ENCODE results near the gene RPS10. TPM values are rescaled to one million over a fixed set of nuclear protein-coding genes. Genes with fewer than 3 reads are reported as not detected.

The RPS10 gene
- total and polyA plus RNA-seq, 2 of the 8 experiments (the other 6 are each of a cell fraction or from before 2014, with no cell fraction given) = 2,408 to 11,142 TPM

DNA sequence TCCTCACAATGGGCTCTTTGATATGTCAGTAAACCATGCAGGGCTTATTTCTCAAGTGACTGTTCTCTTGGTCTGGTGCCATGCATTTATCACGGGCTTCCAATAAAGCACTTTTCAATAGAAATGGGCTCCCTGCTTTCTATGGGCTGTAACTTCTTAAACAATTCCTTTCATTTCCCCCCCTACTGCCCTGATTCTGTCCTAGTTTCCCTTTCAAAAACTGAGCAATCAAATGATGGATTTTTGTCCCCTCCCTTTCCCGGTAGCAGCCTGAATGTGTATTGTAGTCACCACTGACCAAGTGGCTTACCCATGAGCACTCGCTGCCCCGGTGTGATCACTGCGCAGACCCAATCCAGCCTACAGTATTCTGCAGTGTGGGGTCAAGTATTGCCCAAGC, 13.9 kb downstream of the RPS10 start:
- Histone ChIP-seq H3K56ac (replicated peaks; ENCODE audit: insufficient read length, low read depth, low read length) (no peak overlapping the region), H3K9me3 (ENCODE audit: insufficient read depth in 2 of 2, low read depth in 1 of 2, low read length in 1 of 2) (no peaks in the 10 kb centered on the region), H2BK120ac (replicated peaks; ENCODE audit: low read depth, low read length) (no peak overlapping the region), H3K79me2 (ENCODE audit: control insufficient read depth in 1 of 2, insufficient read depth in 2 of 2, low read length in 2 of 2) (no peaks in the 10 kb centered on the region), H3K18ac (ENCODE audit: extremely low read depth, low read length) (no peak overlapping the region; the same call in 1 of the 2 replicates), H3K27ac (ENCODE audit: low read depth, low read length) (no peak overlapping the region), H3K36me3 (ENCODE audit: control insufficient read depth in 2 of 4, insufficient read depth in 4 of 4, low read length in 3 of 4) (peaks cover under 1 to 18% (median 9%) of the 10 kb centered on the region in 4 experiments), H3K4me3 (ENCODE audit: extremely low read depth in 1 of 4, insufficient read depth in 2 of 4, low read depth in 3 of 4, low read length in 4 of 4) (no peak overlapping the region), H4K5ac (ENCODE audit: insufficient read length, low read depth, low read length) (no peak overlapping the region), H4K91ac (replicated peaks; ENCODE audit: insufficient read length, low read length) (no peak overlapping the region), H2BK20ac (ENCODE audit: low read length) (no peak overlapping the region), H2BK5ac (ENCODE audit: low read depth, low read length) (no peak overlapping the region), H2AFZ (ENCODE audit: low read length) (no peak overlapping the region), H3K23me2 (ENCODE audit: low read depth, low read length) (no peaks in the 10 kb centered on the region), H3K4me2 (ENCODE audit: insufficient read depth in 1 of 2, low read depth in 2 of 2, low read length in 2 of 2) (no peak overlapping the region), H3K79me1 (ENCODE audit: low read depth, low read length) (no peaks in the 10 kb centered on the region), H3K23ac (ENCODE audit: insufficient read length) (no peak overlapping the region), H3K4ac (replicated peaks; ENCODE audit: insufficient read length, low read depth, low read length) (no peak overlapping the region), H4K8ac (ENCODE audit: extremely low read depth, insufficient read depth, low read length) (no peak overlapping the region), H2BK15ac (ENCODE audit: low read length) (no peak overlapping the region), H2AK5ac (ENCODE audit: low read depth, low read length) (no peak overlapping the region), H4K20me1 (replicated peaks in 1 of 2; ENCODE audit: control insufficient read depth in 1 of 2, insufficient read depth in 2 of 2, low read length in 2 of 2) (peaks cover 3 to 14% of the 10 kb centered on the region in 2 experiments), H3K14ac (ENCODE audit: insufficient read length) (no peak overlapping the region), H2BK12ac (ENCODE audit: low read depth, low read length) (no peak overlapping the region), H3K9ac (replicated peaks in 1 of 4; ENCODE audit: extremely low read depth in 1 of 4, low read depth in 3 of 4, low read length in 3 of 4) (no peak overlapping the region), H3K27me3 (replicated peaks in 1 of 4; ENCODE audit: control insufficient read depth in 3 of 4, extremely low read depth in 1 of 4, insufficient read depth in 3 of 4, low read length in 3 of 4) (no peaks in the 10 kb centered on the region), H3K4me1 (replicated peaks in 1 of 4; ENCODE audit: control insufficient read depth in 3 of 4, insufficient read depth in 4 of 4, low read length in 3 of 4) (no peaks in the 10 kb centered on the region)
- ChIA-PET CTCF (ENCODE audit: partially characterized antibody) (no interaction called here), POLR2A (ENCODE audit: partially characterized antibody) (interaction anchor here (2.8 to 9.4 kb wide), 3 partner anchors 7 to 21 kb away, joined by 8 to 256 read pairs (median 72); partner anchors contain the start of genes NUDT3 and RPS10)
- DNase-seq (ENCODE audit: low read depth in 1 of 2, low spot score in 2 of 2) (no peak), FAIRE-seq (no peak)
- WGBS, 2 experiments (ENCODE audit: extremely low coverage in 1 of 2, insufficient coverage in 1 of 2, insufficient read length in 1 of 2, insufficient replicate concordance in 2 of 2, low coverage in 1 of 2, low lambda C conversion rate in 2 of 2, missing lambda C conversion rate in 1 of 2) = 80% methylated on average over 5 of the region's 5 CpGs; no CpG with 5 or more reads in 1 of the 2 experiments
- TF ChIP-seq BACH1 (IDR thresholded peaks at IDR 0.05; ENCODE audit: low read length) = no peak
- no peak for TF ChIP-seq ZNF274 (IDR thresholded peaks at IDR 0.05; ENCODE audit: borderline replicate concordance, extremely low read depth, low read length)
- TF ChIP-seq GABPA (IDR thresholded peaks at IDR 0.05; ENCODE audit: borderline replicate concordance, insufficient read depth, low read length) = no peak
- TF ChIP-seq TAF1 (IDR thresholded peaks at IDR 0.05; ENCODE audit: low read depth, low read length) = no peak
- TF ChIP-seq, protein P1, sequence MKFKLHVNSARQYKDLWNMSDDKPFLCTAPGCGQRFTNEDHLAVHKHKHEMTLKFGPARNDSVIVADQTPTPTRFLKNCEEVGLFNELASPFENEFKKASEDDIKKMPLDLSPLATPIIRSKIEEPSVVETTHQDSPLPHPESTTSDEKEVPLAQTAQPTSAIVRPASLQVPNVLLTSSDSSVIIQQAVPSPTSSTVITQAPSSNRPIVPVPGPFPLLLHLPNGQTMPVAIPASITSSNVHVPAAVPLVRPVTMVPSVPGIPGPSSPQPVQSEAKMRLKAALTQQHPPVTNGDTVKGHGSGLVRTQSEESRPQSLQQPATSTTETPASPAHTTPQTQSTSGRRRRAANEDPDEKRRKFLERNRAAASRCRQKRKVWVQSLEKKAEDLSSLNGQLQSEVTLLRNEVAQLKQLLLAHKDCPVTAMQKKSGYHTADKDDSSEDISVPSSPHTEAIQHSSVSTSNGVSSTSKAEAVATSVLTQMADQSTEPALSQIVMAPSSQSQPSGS (IDR thresholded peaks at IDR 0.05; ENCODE audit: low read length) = no peak
- TF ChIP-seq TAF7 (optimal IDR thresholded peaks at IDR 0.05; ENCODE audit: borderline replicate concordance, low read depth, low read length) = no peak
- TF ChIP-seq, protein P2, sequence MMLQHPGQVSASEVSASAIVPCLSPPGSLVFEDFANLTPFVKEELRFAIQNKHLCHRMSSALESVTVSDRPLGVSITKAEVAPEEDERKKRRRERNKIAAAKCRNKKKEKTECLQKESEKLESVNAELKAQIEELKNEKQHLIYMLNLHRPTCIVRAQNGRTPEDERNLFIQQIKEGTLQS (IDR thresholded peaks at IDR 0.05; ENCODE audit: insufficient read depth, low read depth, low read length) = no peak
- no peak for TF ChIP-seq BRCA1 (IDR thresholded peaks at IDR 0.05; ENCODE audit: low read depth, low read length)
- TF ChIP-seq HDAC6 (IDR thresholded peaks at IDR 0.05; ENCODE audit: low read depth, low read length) = no peak
- TF ChIP-seq SUZ12 (IDR thresholded peaks at IDR 0.05; ENCODE audit: low read length) = no peak
- TF ChIP-seq BCL11A (IDR thresholded peaks at IDR 0.05; ENCODE audit: low read depth in 2 of 2, low read length in 2 of 2) = no peak
- TF ChIP-seq YY1 (IDR thresholded peaks at IDR 0.05; ENCODE audit: low read depth, low read length) = no peak
